ENCODE results near the gene PPM1H. TPM values are rescaled to one million over a fixed set of nuclear protein-coding genes. Genes with fewer than 3 reads are reported as not detected.

The PPM1H gene
- total RNA-seq, 1 donor from 2014 or later, result 4.5 TPM

- no peak for DNase-seq
These were observed 288.4 kb downstream of the PPM1H start for GRCh38 chr12:62646566-62646965.

DNA sequence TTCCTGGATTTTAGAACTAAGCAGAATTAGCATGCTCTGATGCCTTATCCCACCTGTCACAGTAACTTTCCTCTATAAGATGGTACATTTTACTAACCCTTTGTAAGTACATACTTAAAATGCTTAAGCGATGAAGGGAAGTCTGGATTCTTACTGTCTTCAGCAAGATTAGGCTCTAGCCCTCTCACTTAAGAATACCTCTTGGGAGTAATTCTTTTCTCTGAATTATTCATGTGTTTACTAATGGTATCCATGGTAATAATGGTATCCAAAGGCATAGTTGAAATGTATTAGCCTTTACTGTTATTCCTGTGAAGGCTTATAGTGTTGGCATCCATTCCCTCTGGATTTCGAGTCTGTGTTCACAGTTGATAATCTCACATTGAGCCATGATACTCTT, 291.5 kb downstream of the PPM1H start:
- no peak for DNase-seq

DNA sequence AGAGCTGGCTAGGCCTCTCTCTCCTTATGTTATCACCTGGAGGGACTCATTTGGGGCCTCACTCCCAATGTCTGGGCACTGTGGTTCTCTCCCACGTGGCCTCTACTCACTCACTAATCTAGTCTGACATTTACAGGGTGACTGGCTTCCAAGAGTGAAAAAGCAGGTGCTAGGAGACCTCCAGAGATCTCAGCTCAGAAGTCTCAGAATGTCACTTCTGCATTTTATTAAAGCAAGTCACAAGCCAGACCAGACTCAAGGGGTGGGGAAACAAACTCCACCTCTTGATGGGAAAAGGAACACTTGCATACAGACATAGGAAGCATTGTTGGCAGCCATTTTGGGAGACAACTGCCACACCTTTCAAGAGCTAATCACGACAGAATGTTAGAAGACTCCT, 292.5 kb downstream of the PPM1H start:
- no peak for DNase-seq

DNA sequence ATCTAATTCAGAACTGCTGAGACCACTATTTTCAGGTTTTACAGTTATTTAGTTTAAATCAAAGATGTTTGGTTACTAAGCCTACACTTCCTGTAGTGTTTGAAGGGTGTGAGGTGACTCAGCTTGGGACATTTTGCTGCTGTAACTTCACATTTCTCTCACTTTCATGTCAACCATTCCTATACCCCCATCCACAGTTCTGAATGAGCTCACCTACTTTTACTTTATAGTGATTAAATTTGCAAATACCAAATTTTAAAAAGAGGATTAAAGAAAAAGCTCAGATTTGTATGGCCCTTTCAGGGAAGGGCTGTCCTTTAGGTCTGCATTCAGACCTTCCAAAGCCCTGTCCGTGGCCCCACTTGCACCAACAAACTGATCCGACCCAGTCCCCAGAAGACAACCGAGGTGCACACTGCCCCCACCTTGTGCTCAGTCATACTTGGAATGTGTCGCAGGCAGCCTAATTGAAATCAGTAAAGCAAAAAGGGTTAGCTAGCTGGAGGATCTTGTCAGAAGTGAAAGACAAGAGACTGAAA, 294.0 kb downstream of the PPM1H start:
- no peak for DNase-seq

GRCh38 chr12:62637679-62638078, 297.3 kb downstream of the PPM1H start:
- DNase-seq, result no peak

GRCh38 chr12:62635649-62636048, 299.3 kb downstream of the PPM1H start:
- no peak for DNase-seq

- peak; percentile 86 for DNase-seq
These were observed 302.5 kb downstream of the PPM1H start for GRCh38 chr12:62632411-62632918.

- DNase-seq, result peak; percentile 87
These were observed 303.2 kb downstream of the PPM1H start for GRCh38 chr12:62631471-62632410.

DNA sequence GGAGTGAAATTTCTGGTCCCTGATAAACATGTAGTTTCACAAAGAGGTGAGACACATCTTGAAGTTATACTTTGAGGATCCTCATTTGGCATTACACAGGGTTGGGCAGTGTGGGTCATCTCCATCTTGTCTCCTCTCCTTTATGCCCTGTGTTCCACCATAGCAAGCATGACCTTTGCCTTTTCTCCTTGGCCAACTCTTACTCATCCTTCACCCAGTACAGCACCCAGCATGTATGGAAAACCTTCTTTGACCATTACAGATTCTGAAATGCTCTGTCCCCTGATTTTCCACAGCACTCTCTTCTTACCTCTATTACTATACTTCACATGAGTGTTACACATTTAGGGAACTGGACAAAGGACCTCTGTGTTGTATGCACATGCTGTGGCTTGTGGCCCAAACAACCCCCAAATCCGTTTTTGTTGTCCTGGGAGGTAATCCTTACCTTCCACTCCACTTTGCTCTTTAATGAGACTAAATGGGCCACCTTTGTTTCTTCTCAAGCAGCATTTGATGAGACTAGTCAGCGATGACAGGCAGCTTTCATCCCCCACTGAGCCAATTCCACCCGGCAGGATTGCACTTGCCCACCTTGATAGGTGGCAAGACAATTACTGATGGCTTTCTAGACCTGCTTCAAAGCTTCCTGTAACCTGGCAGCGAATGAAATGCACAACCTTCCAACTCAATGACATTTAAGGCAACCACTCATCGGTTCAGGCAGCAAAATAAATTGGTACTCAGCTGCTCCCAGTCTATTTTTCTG, 304.8 kb downstream of the PPM1H start:
- DNase-seq, result no peak

DNA sequence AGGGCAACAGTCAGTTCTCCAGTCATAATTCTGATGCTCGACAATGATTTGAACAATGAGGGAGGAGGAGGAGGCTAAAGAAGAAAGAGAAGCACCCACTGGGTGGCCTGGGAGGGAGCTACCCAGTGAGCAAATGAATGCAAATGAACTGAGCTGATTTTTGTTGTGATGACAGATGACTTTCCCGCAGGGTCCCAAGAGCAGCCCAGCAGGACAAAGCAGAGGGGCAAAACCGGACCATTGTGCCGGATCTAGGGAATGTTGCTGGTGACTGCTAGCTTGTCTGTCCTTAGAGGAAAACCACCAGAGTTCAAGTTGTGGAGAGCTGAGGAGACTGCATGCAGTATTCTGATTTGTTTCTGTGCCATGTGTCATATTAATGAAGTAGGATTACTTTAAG, 305.5 kb downstream of the PPM1H start:
- DNase-seq, result no peak

DNA sequence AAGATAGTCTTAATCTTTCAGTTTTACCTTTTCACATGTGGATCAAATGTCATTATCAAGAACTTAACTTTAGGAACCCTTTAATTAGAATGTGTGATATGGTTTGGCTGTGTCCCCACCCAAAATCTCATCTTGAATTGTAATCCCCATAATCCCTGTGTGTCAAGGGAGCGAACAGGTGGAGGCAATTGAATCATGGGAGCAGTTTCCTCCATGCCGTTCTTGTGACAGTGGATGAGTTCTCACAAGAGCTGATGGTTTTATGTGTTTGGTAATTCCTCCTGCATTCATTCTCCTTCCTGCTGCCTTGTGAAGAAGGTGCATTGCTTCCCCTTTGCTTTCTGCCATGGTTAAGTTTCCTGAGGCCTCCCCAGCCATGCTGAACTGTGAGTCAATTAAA, 307.8 kb downstream of the PPM1H start:
- DNase-seq, result no peak

DNA sequence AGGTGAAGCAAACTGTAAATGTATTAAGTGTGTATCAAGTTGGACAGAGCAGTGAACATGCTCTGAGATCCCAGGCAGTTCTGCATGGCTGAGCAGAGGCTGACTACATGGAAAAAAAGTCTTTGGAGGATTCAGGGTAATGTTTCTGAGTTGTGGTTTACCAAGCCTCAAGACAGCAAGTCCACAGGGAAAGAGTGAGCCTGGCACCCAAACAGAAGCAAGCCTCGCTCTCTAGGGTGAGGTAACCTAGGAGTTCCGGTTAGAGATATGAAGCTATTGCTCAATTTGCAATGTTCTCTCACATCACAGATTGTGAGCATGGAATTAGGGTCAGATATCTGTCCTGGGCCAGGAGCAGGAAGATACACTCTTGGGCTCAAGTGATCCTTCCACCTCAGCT, 309.7 kb downstream of the PPM1H start:
- no peak for DNase-seq

DNA sequence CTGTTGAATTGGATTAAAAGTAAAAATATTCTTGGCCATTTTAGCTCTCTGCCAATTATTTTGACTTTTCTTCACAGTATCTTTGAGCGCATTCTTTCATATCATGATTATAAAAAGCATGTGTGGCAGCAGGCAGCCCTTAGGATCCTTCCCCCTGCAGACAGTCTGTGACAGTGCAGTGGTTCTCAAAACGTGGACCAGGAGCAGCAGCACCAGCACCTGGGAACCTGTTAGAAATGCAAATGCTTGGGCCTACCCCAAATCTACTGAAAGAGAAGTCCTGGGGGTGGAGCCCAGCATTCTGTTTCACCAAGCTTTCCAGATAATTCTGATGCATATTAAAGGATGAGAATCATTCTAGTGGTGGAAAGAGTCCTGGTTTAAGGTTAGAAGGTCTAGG, 312.8 kb downstream of the PPM1H start:
- no peak for DNase-seq

DNA sequence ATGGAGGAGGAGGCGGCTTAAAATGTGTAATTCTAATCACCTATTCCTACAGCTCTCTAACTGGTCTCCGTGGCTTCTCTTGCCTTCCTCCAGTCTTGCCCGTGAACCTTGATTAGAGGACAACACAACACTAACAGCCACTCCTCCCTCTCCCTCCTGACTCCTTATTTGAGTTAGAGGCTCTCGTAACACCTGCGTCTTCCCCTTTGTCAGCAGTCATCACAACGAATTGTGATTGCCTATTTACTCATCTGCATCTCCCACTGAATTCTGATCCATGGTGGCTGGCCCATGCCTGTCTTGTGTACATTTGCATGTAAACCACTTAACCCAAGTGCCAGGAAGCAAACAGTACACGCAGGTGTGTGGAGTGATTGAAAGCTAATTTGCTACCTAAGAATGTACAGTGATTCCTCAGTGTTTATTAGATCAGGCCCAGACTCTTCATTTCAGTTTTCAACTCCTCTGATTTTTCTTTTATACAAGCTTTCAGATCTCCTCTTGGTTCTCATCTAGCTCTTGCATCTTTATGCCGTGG, 313.8 kb downstream of the PPM1H start:
- DNase-seq, result no peak

- DNase-seq, result no peak
These were observed 316.0 kb downstream of the PPM1H start for GRCh38 chr12:62618930-62619329.

DNA sequence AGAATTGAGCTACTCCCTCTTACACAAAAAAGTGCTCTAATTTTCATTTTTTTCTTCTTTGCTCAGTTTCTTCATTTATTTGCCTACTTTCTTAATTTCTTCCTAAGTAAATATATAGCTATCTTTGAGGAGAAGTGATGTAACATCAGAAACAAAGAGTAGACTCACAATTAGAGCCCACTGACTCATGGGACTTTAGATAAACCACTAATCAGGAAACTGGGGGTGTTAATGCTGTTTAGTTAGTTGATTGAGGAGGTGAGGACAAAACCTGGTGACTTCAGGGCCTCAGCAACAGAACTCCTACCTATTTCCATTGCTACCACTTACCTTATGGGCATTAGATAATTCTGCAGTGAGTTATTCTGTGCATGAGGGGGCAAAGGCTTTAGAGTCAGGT, 316.6 kb downstream of the PPM1H start:
- no peak for DNase-seq

GRCh38 chr12:62613081-62613480, 321.9 kb downstream of the PPM1H start:
- DNase-seq, result no peak

- DNase-seq, result no peak
These were observed 328.3 kb downstream of the PPM1H start for GRCh38 chr12:62606654-62607053.

- DNase-seq, result no peak
These were observed 329.0 kb downstream of the PPM1H start for GRCh38 chr12:62605981-62606380.

GRCh38 chr12:62604871-62605270, 330.1 kb downstream of the PPM1H start:
- peak; percentile 47 for DNase-seq

DNA sequence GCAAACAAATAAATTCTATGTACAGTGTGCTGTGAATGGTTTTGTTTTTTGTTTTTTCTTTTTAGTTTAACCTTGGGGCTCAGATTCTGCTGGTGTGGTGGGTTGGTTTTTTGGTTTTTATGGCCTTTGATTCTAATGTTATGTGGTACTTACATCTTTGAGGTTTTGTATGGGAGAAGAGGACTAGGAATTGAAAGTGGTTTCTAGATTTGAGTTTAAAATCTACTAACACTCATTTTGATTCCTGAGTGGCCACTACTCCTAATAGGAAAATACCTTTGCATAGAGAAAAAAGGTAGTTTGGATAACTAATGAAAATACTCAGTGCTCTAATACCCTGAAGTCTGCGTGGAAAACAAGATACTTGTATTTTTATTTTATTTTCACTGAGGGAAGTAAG, 330.6 kb downstream of the PPM1H start:
- DNase-seq, result no peak

DNA sequence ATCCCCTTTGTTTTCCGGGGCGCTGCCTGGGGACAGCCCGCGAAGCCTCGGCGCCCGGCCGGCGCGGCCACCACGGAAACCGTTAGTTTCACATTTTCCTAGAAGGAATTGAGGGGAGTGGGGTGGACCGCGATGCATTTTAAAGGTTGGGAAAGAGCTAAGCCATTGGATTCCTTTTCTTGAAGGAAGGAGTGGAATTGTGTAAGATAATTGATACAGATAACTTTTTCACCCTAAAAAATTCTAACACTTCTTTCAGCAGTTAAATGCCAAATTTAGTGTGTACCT, 331.2 kb downstream of the PPM1H start:
- no peak for DNase-seq

Data from tongue (tissue), 2 donors.